ENCODE results near the gene TDP2. TPM values are rescaled to one million over a fixed set of nuclear protein-coding genes. Genes with fewer than 3 reads are reported as not detected.
A peak's percentile ranks its signal among the peaks of the same experiment; 100 is the strongest.

The TDP2 gene
- total and polyA plus RNA-seq, 9 of the 15 experiments (the other 6 are each of a cell fraction or from before 2014, with no cell fraction given): 27.7 to 60.1 (median 31.8) TPM

DNA sequence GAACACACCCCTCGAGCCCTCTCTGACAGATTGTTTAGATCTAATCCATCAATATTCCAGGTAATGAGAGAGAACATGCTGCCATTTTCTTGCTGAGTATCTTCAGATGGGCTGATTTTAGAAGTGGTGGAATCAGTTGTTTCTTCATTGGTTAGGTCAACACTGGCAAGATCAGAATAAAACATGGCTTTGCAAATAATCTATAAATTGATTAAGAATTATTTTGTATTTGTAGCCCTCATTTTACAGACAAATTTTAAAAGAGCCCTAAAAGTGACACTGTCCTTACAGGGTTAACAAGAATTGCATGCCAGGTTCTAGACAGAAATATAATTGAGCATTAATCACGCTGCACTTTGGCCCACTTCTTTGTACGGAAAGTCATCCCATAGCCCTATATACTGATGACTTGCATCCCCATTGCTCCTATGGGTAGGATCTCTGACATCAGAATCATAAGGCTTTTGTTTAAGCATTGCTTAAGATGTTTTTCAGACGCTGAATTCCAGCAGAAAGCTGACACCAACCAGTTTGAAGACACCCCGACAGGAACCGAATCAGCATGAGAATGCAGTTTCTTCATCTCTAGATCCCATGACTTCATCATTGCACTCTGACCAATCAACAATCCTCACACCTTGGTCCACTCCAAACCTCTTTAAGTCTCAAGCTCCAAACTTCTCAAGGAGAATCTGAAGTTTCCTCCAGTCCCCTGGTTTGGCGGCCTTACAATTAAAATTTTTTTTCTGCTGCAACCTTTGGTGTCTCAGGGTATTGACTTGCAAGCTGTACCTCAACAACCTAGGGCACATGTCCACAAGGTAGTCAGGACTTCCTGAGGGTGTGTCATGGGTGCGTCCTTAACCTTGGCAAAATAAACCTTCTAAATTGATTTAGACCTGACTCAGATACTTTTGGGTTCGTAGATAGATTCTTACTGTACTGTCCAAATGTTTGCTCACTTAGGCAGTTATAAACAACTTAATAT, 7.8 kb downstream of the TDP2 start (continued):
- TF ChIP-seq, protein P1, sequence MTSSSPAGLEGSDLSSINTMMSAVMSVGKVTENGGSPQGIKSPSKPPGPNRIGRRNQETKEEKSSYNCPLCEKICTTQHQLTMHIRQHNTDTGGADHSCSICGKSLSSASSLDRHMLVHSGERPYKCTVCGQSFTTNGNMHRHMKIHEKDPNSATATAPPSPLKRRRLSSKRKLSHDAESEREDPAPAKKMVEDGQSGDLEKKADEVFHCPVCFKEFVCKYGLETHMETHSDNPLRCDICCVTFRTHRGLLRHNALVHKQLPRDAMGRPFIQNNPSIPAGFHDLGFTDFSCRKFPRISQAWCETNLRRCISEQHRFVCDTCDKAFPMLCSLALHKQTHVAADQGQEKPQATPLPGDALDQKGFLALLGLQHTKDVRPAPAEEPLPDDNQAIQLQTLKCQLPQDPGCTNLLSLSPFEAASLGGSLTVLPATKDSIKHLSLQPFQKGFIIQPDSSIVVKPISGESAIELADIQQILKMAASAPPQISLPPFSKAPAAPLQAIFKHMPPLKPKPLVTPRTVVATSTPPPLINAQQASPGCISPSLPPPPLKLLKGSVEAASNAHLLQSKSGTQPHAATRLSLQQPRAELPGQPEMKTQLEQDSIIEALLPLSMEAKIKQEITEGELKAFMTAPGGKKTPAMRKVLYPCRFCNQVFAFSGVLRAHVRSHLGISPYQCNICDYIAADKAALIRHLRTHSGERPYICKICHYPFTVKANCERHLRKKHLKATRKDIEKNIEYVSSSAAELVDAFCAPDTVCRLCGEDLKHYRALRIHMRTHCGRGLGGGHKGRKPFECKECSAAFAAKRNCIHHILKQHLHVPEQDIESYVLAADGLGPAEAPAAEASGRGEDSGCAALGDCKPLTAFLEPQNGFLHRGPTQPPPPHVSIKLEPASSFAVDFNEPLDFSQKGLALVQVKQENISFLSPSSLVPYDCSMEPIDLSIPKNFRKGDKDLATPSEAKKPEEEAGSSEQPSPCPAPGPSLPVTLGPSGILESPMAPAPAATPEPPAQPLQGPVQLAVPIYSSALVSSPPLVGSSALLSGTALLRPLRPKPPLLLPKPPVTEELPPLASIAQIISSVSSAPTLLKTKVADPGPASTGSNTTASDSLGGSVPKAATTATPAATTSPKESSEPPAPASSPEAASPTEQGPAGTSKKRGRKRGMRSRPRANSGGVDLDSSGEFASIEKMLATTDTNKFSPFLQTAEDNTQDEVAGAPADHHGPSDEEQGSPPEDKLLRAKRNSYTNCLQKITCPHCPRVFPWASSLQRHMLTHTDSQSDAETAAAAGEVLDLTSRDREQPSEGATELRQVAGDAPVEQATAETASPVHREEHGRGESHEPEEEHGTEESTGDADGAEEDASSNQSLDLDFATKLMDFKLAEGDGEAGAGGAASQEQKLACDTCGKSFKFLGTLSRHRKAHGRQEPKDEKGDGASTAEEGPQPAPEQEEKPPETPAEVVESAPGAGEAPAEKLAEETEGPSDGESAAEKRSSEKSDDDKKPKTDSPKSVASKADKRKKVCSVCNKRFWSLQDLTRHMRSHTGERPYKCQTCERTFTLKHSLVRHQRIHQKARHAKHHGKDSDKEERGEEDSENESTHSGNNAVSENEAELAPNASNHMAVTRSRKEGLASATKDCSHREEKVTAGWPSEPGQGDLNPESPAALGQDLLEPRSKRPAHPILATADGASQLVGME (CRISPR knock-in tag; IDR thresholded peaks at IDR 0.05): peak; percentile 55; the same call in 1 of the 2 replicates
- TF ChIP-seq U2AF1 (optimal IDR thresholded peaks at IDR 0.05; ENCODE audit: low read depth, low read length): no peak
- TF ChIP-seq ZNF146 (CRISPR knock-in tag; IDR thresholded peaks at IDR 0.05; ENCODE audit: unreplicated experiment): no peak
- TF ChIP-seq YY1 (IDR thresholded peaks at IDR 0.05; ENCODE audit: borderline replicate concordance in 1 of 3, control insufficient read depth in 1 of 3, extremely low read depth in 1 of 3, insufficient read depth in 3 of 3, insufficient read length in 1 of 3, insufficient replicate concordance in 2 of 3, low read depth in 1 of 3, low read length in 2 of 3): no peak
- peak; percentile 63; the same call in 1 of the 2 replicates for TF ChIP-seq HSF4 (CRISPR knock-in tag; IDR thresholded peaks at IDR 0.05; ENCODE audit: borderline replicate concordance)
- TF ChIP-seq, protein P2, sequence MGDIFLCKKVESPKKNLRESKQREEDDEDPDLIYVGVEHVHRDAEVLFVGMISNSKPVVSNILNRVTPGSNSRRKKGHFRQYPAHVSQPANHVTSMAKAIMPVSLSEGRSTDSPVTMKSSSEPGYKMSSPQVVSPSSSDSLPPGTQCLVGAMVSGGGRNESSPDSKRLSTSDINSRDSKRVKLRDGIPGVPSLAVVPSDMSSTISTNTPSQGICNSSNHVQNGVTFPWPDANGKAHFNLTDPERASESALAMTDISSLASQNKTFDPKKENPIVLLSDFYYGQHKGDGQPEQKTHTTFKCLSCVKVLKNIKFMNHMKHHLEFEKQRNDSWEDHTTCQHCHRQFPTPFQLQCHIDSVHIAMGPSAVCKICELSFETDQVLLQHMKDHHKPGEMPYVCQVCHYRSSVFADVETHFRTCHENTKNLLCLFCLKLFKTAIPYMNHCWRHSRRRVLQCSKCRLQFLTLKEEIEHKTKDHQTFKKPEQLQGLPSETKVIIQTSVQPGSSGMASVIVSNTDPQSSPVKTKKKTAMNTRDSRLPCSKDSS (IDR thresholded peaks at IDR 0.05; ENCODE audit: low read depth, partially characterized antibody): no peak
- TF ChIP-seq BACH1 (tag; IDR thresholded peaks at IDR 0.05): peak; percentile 49; the same call in 1 of the 2 replicates
- TF ChIP-seq ZNF785 (CRISPR knock-in tag; IDR thresholded peaks at IDR 0.05): no peak
- TF ChIP-seq EP300 (IDR thresholded peaks at IDR 0.05; ENCODE audit: low read length): peak; percentile 75
- TF ChIP-seq, protein P3, sequence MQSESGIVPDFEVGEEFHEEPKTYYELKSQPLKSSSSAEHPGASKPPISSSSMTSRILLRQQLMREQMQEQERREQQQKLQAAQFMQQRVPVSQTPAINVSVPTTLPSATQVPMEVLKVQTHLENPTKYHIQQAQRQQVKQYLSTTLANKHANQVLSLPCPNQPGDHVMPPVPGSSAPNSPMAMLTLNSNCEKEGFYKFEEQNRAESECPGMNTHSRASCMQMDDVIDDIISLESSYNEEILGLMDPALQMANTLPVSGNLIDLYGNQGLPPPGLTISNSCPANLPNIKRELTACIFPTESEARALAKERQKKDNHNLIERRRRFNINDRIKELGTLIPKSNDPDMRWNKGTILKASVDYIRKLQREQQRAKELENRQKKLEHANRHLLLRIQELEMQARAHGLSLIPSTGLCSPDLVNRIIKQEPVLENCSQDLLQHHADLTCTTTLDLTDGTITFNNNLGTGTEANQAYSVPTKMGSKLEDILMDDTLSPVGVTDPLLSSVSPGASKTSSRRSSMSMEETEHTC (IDR thresholded peaks at IDR 0.05): no peak
- TF ChIP-seq, protein P4, sequence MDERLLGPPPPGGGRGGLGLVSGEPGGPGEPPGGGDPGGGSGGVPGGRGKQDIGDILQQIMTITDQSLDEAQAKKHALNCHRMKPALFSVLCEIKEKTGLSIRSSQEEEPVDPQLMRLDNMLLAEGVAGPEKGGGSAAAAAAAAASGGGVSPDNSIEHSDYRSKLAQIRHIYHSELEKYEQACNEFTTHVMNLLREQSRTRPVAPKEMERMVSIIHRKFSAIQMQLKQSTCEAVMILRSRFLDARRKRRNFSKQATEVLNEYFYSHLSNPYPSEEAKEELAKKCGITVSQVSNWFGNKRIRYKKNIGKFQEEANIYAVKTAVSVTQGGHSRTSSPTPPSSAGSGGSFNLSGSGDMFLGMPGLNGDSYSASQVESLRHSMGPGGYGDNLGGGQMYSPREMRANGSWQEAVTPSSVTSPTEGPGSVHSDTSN (CRISPR knock-in tag; IDR thresholded peaks at IDR 0.05; ENCODE audit: low read depth): no peak
- TF ChIP-seq, protein P4 (tag; conservative IDR thresholded peaks at IDR 0.05; ENCODE audit: low read depth): peak; percentile 70
- TF ChIP-seq MIER1 (IDR thresholded peaks at IDR 0.05; ENCODE audit: low read depth): no peak
